Tibial nerve (tissue), 4 donors: Measurements from ENCODE around the gene CD72. TPM values are rescaled to one million over a fixed set of nuclear protein-coding genes. Genes with fewer than 3 reads are reported as not detected.
"Not testable (repeated sequence)": the region's sequence is repeated elsewhere in the genome, so short reads cannot be mapped to it uniquely, and the experiment has no call there.

Experiments used
- DNase-seq, 2 donors: peaks; one replicate each; pipeline ENCODE4 v3.0.0-alpha.2; 2019; ENCODE audit warnings: low spot score in 2 of 2
- H3K27ac ChIP-seq, 4 donors: fragments of 200-600 bp; sonication (generic) in 3 of 4; one replicate each; pipeline ENCODE4 v1.5.1; 2017 to 2019; ENCODE audit warnings: mild to moderate bottlenecking in 1 of 4
- H3K27me3 ChIP-seq, 2 donors: fragments of 200-600 bp; sonication (generic) in 1 of 2; one replicate each; pipeline versions ENCODE4 v1.5.1 to v1.6.0; 2017 to 2019
- H3K36me3 ChIP-seq, 3 donors: fragments of 200-600 bp; sonication (generic); one replicate each; pipeline ENCODE4 v1.5.1; 2018 to 2019
- H3K4me1 ChIP-seq, 4 donors: fragments of 200-600 bp; sonication (generic) in 3 of 4; one replicate each; pipeline ENCODE4 v1.5.1; 2017 to 2019
- H3K4me3 ChIP-seq, 4 donors: fragments of 200-600 bp; sonication (generic) in 3 of 4; one replicate each; pipeline ENCODE4 v1.5.1; 2017 to 2019; ENCODE audit warnings: mild to moderate bottlenecking in 1 of 4, moderate library complexity in 1 of 4
- H3K9me3 ChIP-seq, 4 donors: fragments of 200-600 bp; sonication (generic) in 3 of 4; one replicate each; pipeline ENCODE4 v1.5.1; 2017 to 2019
- CTCF ChIP-seq, 5 experiments: fragments of 200-600 bp in 3 of 5; fragments of 450-650 bp in 2 of 5; sonication (generic) in 3 of 5; IDR thresholded peaks; one replicate each; pipeline ENCODE4 v1.5.1; 2016 to 2019; ENCODE audit warnings: antibody characterized with exemption in 5 of 5, mild to moderate bottlenecking in 3 of 5, moderate library complexity in 2 of 5
- EP300 ChIP-seq, 2 donors: sonication (generic); formaldehyde crosslinking; IDR thresholded peaks; one replicate each; pipeline ENCODE4 v1.6.1; 2017; ENCODE audit warnings: antibody characterized with exemption in 2 of 2, mild to moderate bottlenecking in 1 of 2
- POLR2A ChIP-seq, 2 donors: fragments of 450-650 bp; IDR thresholded peaks; one replicate each; pipeline ENCODE4 v1.6.1; 2017; ENCODE audit warnings: antibody characterized with exemption in 2 of 2, mild to moderate bottlenecking in 2 of 2, moderate library complexity in 2 of 2
- WGBS, 2 donors: methylation state at CpG; one replicate each; pipeline ENCODE4 v1.1.5; 2018; 5-methylcytosine and 5-hydroxymethylcytosine counted together
- total RNA-seq, 4 donors: library from RNA; depleted of rRNA; stranded (reverse); fragments of >200 nt; gene quantifications; one replicate each; pipeline ENCODE4 v1.1.0, GENCODE V29; 2016

Gene CD72
- total RNA-seq, 4 donors from 2014 or later, result 1.9 to 6.0 (median 3.5) TPM; not detected in 1

GRCh38 chr9:35579659-35580227 lies 38.5 kb downstream of the CD72 start:
- DNase-seq, H3K27me3 ChIP-seq, H3K4me3 ChIP-seq, H3K4me1 ChIP-seq, H3K27ac ChIP-seq: not testable (repeated sequence)
- Histone ChIP-seq H3K36me3 (peaks cover 0 to 18% (median 0%) of the 10 kb centered on the region in 3 donors), H3K9me3 (peaks cover 0 to 21% (median 0%) of the 10 kb centered on the region in 4 donors)
- 93 to 95% methylated on average over 1 of the region's 1 CpG for WGBS, 2 donors

DNA sequence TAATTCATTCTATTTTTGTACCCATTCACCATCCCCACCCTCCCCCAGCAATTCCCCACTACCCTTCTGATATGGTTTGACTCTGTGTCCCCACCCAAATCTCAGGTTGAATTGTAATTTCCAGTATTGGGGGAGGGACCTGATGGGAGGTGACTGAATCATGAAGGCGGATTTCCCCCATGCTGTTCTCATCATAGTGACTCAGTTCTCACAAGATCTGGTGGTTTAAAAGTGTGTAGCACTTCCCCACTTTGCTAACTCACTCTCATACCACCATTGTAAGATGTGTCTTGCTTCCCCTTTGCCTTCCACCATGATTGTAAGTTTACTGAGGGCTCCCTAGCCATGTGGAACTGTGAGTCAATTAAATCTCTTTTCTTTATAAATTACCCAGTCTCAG lies 39.1 kb downstream of the CD72 start:
- WGBS, 2 donors, result 83 to 100% methylated on average over 1 of the region's 1 CpG
- H3K27me3 ChIP-seq, result no peaks in the 10 kb centered on the region
- peaks cover 0 to 18% (median 0%) of the 10 kb centered on the region in 3 donors for H3K36me3 ChIP-seq
- H3K4me3 ChIP-seq, result no peak overlapping the region
- peaks cover 0 to 21% (median 0%) of the 10 kb centered on the region in 4 donors for H3K9me3 ChIP-seq
- no peak for TF ChIP-seq EP300 (IDR thresholded peaks at IDR 0.05)
- no peak for TF ChIP-seq CTCF (IDR thresholded peaks at IDR 0.05)
- TF ChIP-seq POLR2A (IDR thresholded peaks at IDR 0.05), result no peak
- no peaks in the 10 kb centered on the region for H3K4me1 ChIP-seq
- no peak overlapping the region for H3K27ac ChIP-seq
- no peak for DNase-seq

DNA sequence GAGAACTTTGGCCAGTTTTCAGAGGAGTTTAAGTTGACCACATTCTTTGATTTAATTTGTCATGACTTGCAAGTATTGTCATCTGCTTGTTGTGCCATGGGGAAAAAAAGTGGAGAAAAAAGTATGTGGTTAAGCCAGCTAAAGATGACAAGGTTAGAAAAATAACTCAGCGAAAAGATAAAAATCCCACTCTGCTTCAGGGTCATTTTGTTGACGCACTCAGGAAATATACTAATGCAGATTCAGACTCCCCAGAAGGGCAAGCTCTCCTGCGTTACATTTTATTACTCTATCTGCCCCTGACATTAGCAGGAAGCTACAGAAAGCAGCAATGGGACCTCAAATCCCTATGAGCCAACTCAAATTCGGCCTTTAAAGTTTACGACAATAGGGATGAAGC lies 40.7 kb downstream of the CD72 start:
- Histone ChIP-seq H3K27ac (no peak overlapping the region), H3K4me3 (no peak overlapping the region), H3K27me3 (no peaks in the 10 kb centered on the region), H3K9me3 (peaks cover 0 to 21% (median 0%) of the 10 kb centered on the region in 4 donors), H3K36me3 (peaks cover 0 to 18% (median 0%) of the 10 kb centered on the region in 3 donors), H3K4me1 (no peaks in the 10 kb centered on the region)
- DNase-seq, result no peak
- TF ChIP-seq CTCF (IDR thresholded peaks at IDR 0.05) (no peak), EP300 (IDR thresholded peaks at IDR 0.05) (no peak), POLR2A (IDR thresholded peaks at IDR 0.05) (no peak)
- WGBS, 2 donors, result 61 to 70% methylated on average over 5 of the region's 5 CpGs

DNA sequence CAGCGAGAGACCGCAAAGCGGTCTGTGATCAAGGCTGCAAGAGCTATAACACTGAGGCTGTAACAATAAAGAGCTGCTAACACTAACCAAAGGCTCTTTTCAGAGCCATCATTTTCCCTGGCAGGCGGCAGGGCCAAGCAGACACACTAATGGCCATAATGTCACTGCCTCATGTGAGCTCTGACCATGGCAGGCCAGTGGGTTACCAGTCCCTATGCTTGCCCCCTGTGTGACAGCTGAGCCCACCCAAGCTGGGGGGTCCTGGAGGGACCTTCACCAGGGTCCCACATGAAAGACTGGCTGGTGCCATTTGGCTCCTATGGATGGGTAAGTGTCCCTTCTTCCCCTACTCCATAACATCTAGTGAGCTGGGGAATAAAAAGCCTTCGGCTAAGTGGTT lies 42.7 kb downstream of the CD72 start:
- no peak for DNase-seq
- H3K27me3 ChIP-seq, result no peaks in the 10 kb centered on the region
- TF ChIP-seq POLR2A (IDR thresholded peaks at IDR 0.05), result no peak
- TF ChIP-seq CTCF (IDR thresholded peaks at IDR 0.05), result no peak
- no peak for TF ChIP-seq EP300 (IDR thresholded peaks at IDR 0.05)
- peaks cover 0 to 6% (median 0%) of the 10 kb centered on the region in 3 donors for H3K36me3 ChIP-seq
- H3K4me1 ChIP-seq, result no peaks in the 10 kb centered on the region
- no peak overlapping the region for H3K27ac ChIP-seq
- peaks cover 0 to 15% (median 0%) of the 10 kb centered on the region in 4 donors for H3K9me3 ChIP-seq
- 76 to 83% methylated on average over 5 of the region's 5 CpGs for WGBS, 2 donors
- no peak overlapping the region for H3K4me3 ChIP-seq

- Histone ChIP-seq H3K36me3 (no peaks in the 10 kb centered on the region), H3K27ac (no peak overlapping the region), H3K4me3 (no peak overlapping the region), H3K4me1 (no peaks in the 10 kb centered on the region), H3K9me3 (peaks cover 0 to 6% (median 0%) of the 10 kb centered on the region in 4 donors), H3K27me3 (no peaks in the 10 kb centered on the region)
- DNase-seq, result no peak
- WGBS, 2 donors, result 81 to 100% methylated on average over 2 of the region's 2 CpGs
- TF ChIP-seq EP300 (IDR thresholded peaks at IDR 0.05), result no peak
- TF ChIP-seq CTCF (IDR thresholded peaks at IDR 0.05), result no peak
- TF ChIP-seq POLR2A (IDR thresholded peaks at IDR 0.05), result no peak
Observed at GRCh38 chr9:35574578-35575122, 43.6 kb downstream of the CD72 start.
